Measurements from ENCODE around the gene IL17F.
"Not testable (repeated sequence)": the region's sequence is repeated elsewhere in the genome, so short reads cannot be mapped to it uniquely, and the experiment has no call there.

IL17F gene

GRCh38 chr6:52201493-52201892 lies 42.8 kb downstream of the IL17F start:
- TF ChIP-seq, protein P1, sequence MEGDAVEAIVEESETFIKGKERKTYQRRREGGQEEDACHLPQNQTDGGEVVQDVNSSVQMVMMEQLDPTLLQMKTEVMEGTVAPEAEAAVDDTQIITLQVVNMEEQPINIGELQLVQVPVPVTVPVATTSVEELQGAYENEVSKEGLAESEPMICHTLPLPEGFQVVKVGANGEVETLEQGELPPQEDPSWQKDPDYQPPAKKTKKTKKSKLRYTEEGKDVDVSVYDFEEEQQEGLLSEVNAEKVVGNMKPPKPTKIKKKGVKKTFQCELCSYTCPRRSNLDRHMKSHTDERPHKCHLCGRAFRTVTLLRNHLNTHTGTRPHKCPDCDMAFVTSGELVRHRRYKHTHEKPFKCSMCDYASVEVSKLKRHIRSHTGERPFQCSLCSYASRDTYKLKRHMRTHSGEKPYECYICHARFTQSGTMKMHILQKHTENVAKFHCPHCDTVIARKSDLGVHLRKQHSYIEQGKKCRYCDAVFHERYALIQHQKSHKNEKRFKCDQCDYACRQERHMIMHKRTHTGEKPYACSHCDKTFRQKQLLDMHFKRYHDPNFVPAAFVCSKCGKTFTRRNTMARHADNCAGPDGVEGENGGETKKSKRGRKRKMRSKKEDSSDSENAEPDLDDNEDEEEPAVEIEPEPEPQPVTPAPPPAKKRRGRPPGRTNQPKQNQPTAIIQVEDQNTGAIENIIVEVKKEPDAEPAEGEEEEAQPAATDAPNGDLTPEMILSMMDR (IDR thresholded peaks at IDR 0.05; ENCODE audit: control insufficient read depth, extremely low read depth, insufficient read depth) = no peak
- no peak for DNase-seq (ENCODE audit: low read depth)
- no peak overlapping the region for H3K4me3 ChIP-seq (ENCODE audit: low read depth, low read length)

DNA sequence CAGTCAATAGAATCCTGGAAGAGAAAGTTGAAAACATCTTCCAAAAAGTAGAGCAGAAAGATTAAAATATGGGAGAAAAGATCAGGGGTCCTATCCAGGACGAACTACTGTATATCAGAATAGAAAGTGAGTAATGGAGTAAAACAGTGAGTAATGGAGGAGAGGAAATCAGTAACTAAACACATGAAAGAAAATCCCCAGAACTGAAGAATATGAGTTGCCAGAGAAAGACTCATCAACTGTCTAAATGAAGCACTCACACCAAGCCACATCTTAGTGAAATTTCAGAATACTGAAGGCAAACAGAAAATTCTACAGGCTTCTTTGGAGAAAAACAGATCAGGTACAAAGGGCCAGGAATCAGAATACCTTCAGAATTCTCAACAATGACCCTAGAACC lies 43.3 kb downstream of the IL17F start:
- TF ChIP-seq, protein P1 (IDR thresholded peaks at IDR 0.05; ENCODE audit: control insufficient read depth, extremely low read depth, insufficient read depth) = no peak
- DNase-seq (ENCODE audit: low read depth) = no peak
- no peak overlapping the region for H3K4me3 ChIP-seq (ENCODE audit: low read depth, low read length)

GRCh38 chr6:52200088-52200487 lies 44.2 kb downstream of the IL17F start:
- not testable (repeated sequence) for DNase-seq (ENCODE audit: low read depth); H3K4me3 ChIP-seq (ENCODE audit: low read depth, low read length)

DNA sequence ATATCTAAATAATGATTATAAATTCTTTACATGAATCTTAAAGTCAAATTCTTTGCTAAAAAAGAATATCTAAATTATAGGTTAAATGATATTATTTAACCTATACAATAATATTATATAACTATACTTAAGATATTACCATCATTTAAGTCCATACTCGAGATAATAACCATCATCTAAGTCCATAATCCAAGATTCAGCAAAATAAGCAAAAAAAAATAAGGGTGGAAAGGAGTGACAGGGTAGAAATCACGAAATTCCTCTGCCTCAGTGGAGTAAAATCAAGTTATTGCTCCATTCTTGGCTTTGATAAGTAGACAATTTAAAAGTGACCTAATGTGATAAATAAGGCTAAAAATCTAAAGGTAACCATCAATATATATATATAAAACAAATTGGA lies 48.4 kb downstream of the IL17F start:
- no peak for DNase-seq (ENCODE audit: low read depth)
- no peak overlapping the region for H3K4me3 ChIP-seq (ENCODE audit: low read depth, low read length)
- TF ChIP-seq, protein P1 (IDR thresholded peaks at IDR 0.05; ENCODE audit: control insufficient read depth, extremely low read depth, insufficient read depth) = no peak

DNA sequence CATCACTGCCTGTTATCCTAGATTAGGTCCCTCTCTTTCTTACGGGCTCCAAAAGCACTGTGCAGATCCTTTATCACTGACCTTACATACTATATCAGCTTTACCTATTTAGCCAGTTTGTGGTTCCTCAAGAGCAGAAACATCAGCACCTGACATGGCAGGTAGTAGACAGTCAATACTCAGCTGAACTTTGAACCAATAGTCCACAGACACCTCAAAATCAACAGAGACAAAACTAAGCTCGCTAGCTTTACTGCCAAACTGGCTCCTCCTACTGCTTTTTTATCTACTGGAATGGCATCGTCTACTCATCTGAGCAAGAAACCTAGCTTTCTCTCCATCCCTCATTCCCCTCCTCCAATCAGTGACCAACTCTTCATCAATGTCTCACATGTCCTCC lies 52.5 kb downstream of the IL17F start:
- TF ChIP-seq, protein P1 (IDR thresholded peaks at IDR 0.05; ENCODE audit: control insufficient read depth, extremely low read depth, insufficient read depth) = no peak
- DNase-seq (ENCODE audit: low read depth) = no peak
- no peak overlapping the region for H3K4me3 ChIP-seq (ENCODE audit: low read depth, low read length)

GRCh38 chr6:52190409-52190808 lies 53.9 kb downstream of the IL17F start:
- TF ChIP-seq, protein P1 (IDR thresholded peaks at IDR 0.05; ENCODE audit: control insufficient read depth, extremely low read depth, insufficient read depth) = no peak
- no peak for DNase-seq (ENCODE audit: low read depth)

DNA sequence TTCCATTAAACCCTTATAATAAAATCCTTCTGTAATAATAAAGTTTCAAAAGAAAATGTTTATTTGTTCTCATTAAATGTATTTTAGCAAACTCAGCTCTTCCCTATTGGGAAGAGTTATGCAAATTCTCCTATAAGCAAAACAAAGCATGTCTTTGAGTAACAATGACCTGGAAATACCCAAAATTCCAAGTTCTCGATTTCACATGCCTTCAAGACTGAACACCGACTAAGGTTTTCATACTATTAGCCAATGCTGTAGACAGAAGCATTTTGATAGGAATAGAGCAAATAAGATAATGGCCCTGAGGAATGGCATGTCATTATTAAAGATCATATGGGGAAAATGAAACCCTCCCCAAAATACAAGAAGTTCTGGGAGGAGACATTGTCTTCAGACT lies 54.3 kb downstream of the IL17F start:
- DNase-seq (ENCODE audit: low read depth) = no peak
- TF ChIP-seq, protein P1 (IDR thresholded peaks at IDR 0.05; ENCODE audit: control insufficient read depth, extremely low read depth, insufficient read depth) = no peak

More at GRCh38 chr6:52190409-52190808, 53.9 kb downstream of the IL17F start:
- H3K4me3 ChIP-seq (ENCODE audit: low read depth, low read length) = no peak overlapping the region

More for the DNA sequence above, 54.3 kb downstream of the IL17F start:
- no peak overlapping the region for H3K4me3 ChIP-seq (ENCODE audit: low read depth, low read length)

All from LNCaP clone FGC (cell line).